ENCODE measurements around the gene TSSK2. TPM values are rescaled to one million over a fixed set of nuclear protein-coding genes. Genes with fewer than 3 reads are reported as not detected.

Gene TSSK2
- total RNA-seq, 2 experiments from 2014 or later, result not detected

DNA sequence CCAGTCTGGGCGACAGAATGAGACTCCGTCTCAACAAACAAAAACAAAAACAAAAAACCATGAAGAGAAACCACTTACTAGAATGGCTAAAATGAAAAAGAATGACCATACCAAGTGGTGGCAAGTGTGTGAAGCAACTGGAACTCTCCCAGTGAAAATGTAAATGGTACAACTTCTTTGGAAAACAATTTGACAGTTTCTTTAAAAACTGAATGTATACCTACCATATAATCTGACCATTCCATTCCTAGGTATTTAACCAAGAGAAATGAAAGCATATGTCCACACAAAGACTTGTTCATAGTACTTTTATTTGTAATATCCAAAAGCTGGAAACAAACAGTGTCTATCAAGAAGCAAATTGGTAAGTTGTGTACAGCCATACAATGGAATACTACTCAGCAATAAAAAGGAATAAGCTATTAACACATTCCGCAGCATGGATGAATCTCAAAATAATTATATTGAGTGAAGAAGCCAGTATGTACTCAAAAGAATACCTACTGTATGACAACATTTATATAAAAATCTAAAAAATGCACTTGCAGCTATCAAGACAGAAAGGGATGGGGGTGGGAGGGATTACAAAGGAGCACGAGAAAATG is 36.6 kb upstream of the TSSK2 start:
- ChIA-PET CTCF (no interaction called here), POLR2A (no interaction called here)
- Mint-ChIP-seq H3K27me3 (no peaks in the 10 kb centered on the region), H3K27ac (no peak overlapping the region), H3K36me3 (ENCODE audit: low read depth) (peaks cover 8% of the 10 kb centered on the region), H3K9me3 (no peaks in the 10 kb centered on the region), H3K4me1 (no peaks in the 10 kb centered on the region), H3K4me3 (no peak overlapping the region)
- DNase-seq, result no peak

DNA sequence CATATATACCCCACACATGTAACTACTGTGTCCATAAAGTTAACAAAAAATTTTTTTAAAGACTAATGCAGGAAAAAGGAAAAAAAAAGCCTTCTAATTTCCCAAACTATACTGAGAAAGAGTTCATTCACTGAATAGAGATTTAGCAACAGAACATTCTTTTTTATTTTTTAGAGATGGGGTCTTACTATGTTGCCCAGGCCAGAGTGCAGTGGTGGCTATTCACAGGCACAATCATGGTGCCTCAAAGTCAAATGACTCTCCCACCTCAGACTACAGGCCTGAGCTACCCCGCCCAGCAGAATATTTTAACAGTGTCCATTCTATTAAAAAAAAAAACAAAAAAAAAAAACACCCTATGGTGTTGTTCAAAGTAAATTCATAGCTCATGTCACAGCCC is 34.6 kb upstream of the TSSK2 start:
- DNase-seq, result no peak
- Mint-ChIP-seq H3K9me3 (no peaks in the 10 kb centered on the region), H3K36me3 (ENCODE audit: low read depth) (peaks cover 8% of the 10 kb centered on the region), H3K27me3 (no peaks in the 10 kb centered on the region), H3K4me3 (no peak overlapping the region), H3K27ac (no peak overlapping the region), H3K4me1 (no peaks in the 10 kb centered on the region)
- ChIA-PET POLR2A (no interaction called here), CTCF (no interaction called here)

DNA sequence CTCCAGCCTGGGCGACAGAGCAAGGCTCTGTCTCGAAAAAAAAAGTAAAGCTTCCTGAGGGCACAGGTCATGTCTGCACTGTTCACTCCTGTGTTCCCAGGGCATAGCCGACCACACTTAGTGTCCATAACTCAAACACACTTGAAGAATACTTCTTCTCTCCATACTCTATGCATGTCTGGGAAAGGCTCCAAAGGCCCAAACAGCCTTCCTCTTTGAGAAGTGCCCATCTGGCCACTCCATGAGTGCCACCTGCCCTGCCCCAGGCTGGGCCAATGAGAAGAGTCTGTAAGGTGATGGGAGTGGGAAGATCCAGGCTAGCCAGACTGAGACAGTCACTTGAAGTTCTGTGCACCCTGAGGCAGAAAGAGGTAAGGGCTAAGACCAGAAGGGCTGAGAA is 33.6 kb upstream of the TSSK2 start:
- no peak for DNase-seq
- Mint-ChIP-seq H3K9me3 (no peaks in the 10 kb centered on the region), H3K4me3 (no peak overlapping the region), H3K27ac (no peak overlapping the region), H3K36me3 (ENCODE audit: low read depth) (peaks cover 8% of the 10 kb centered on the region), H3K27me3 (no peaks in the 10 kb centered on the region), H3K4me1 (no peaks in the 10 kb centered on the region)
- CTCF ChIA-PET, result no interaction called here
- POLR2A ChIA-PET, result no interaction called here

DNA sequence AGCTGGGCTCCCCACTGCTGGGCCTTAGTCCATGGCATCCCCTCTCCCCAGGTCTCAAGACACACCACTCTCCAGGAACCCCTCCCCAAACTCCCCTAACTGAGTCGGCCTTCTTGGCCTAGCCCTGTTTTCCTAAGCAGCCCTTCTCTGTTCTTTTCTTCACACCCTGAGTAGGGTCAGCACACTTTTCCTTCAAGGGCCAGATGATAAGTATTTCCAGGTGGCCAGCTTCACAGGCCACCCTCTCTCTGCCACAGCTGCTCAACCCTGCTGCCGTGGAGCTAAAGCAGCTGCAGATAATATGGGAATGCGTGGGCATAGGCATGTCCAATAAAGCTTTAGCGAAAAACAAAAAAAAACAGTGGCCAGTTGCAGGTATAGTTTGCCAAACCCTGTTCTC is 33.0 kb upstream of the TSSK2 start:
- POLR2A ChIA-PET, result no interaction called here
- H3K27ac Mint-ChIP-seq, result no peak overlapping the region

DNA sequence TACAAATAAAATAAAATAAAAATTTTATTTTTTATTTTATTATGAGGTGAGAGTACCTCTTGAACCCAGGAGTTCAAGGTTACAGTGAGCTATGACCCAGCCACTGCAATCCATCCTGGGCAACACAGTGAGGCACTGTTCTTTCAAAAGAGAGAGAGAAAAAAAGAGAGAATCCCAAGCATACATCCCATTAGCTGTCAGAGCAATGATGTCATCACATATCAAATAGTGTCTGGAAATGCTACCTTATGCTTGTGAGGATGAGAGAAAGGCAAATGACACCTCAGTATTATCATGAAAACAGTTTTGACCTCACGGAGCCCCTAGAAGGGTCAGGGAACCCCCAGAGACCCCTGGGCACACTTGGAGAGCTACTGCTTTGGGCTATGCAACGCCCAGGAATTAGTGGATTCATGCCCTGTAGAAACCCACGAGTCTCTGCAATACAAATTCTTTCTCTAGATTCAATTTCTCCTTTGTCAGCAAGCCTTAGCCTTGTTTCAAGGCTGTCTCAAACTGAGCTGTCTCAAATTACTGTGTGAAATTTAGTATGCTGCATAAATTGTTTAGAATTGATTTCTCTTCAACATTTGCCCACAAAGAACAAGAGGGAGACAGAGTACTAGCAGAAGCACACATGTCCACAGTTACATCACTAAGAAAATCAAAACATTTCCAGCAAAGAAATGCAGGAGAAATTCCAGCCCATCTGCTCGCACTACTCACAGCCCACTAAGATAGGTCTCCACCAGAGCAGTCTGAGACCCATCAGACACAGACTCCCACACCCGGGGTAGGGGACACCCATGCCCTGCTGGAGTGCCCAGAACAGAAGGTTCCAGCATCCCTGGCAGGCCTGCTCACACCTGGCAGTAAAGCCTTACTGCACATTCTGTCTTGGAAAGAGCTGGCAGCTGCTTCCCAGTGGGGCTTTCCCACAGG is 27.0 kb upstream of the TSSK2 start:
- Mint-ChIP-seq H3K4me3 (no peak overlapping the region), H3K9me3 (no peaks in the 10 kb centered on the region), H3K36me3 (ENCODE audit: low read depth) (peaks cover 5% of the 10 kb centered on the region), H3K27ac (no peak overlapping the region), H3K27me3 (no peaks in the 10 kb centered on the region), H3K4me1 (peaks cover 23% of the 10 kb centered on the region)
- CTCF ChIA-PET, result interaction anchor here (0.7 kb wide), 1 partner anchor 44 kb away, joined by 3 read pairs; no protein-coding TSS in a partner anchor
- POLR2A ChIA-PET, result no interaction called here
- DNase-seq, result no peak

More for the DNA sequence above, 33.0 kb upstream of the TSSK2 start:
- Mint-ChIP-seq H3K4me3 (no peak overlapping the region), H3K36me3 (ENCODE audit: low read depth) (peaks cover 8% of the 10 kb centered on the region), H3K4me1 (no peaks in the 10 kb centered on the region), H3K27me3 (no peaks in the 10 kb centered on the region), H3K9me3 (no peaks in the 10 kb centered on the region)
- CTCF ChIA-PET, result no interaction called here
- DNase-seq, result no peak

DNA sequence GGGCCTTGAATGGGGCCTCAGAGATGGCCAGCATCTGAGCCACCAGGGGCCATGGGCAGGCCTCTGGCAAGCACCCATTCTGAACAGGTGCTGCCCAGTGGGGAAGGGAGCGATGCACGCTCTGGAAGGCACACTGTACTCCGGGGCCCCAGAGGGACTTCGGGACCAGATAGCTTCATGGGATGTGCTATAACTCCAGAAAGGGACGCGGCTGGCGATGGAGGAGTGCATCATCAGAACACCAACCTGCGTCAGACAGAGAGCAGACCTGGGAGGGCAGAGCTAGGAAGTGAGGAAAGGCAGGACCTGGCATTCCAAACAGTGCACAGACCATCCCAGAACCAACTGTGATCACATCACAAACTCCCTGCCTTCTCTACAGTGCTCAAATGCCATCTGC is 25.7 kb upstream of the TSSK2 start:
- ChIA-PET CTCF (interaction anchor here (2.2 kb wide), 1 partner anchor 11 kb away, joined by 8 read pairs; no protein-coding TSS in a partner anchor), POLR2A (interaction anchor here (0.6 to 1.1 kb wide), 2 partner anchors 17 to 227 kb away, joined by 3 to 5 read pairs; partner anchors contain the start of gene DGCR2)
- H3K27me3 Mint-ChIP-seq, result no peaks in the 10 kb centered on the region
- H3K4me1 Mint-ChIP-seq, result peaks cover 35% of the 10 kb centered on the region
- H3K27ac Mint-ChIP-seq, result no peak overlapping the region
- H3K36me3 Mint-ChIP-seq (ENCODE audit: low read depth), result peaks cover 5% of the 10 kb centered on the region
- DNase-seq, result no peak
- no peaks in the 10 kb centered on the region for H3K9me3 Mint-ChIP-seq
- no peak overlapping the region for H3K4me3 Mint-ChIP-seq

DNA sequence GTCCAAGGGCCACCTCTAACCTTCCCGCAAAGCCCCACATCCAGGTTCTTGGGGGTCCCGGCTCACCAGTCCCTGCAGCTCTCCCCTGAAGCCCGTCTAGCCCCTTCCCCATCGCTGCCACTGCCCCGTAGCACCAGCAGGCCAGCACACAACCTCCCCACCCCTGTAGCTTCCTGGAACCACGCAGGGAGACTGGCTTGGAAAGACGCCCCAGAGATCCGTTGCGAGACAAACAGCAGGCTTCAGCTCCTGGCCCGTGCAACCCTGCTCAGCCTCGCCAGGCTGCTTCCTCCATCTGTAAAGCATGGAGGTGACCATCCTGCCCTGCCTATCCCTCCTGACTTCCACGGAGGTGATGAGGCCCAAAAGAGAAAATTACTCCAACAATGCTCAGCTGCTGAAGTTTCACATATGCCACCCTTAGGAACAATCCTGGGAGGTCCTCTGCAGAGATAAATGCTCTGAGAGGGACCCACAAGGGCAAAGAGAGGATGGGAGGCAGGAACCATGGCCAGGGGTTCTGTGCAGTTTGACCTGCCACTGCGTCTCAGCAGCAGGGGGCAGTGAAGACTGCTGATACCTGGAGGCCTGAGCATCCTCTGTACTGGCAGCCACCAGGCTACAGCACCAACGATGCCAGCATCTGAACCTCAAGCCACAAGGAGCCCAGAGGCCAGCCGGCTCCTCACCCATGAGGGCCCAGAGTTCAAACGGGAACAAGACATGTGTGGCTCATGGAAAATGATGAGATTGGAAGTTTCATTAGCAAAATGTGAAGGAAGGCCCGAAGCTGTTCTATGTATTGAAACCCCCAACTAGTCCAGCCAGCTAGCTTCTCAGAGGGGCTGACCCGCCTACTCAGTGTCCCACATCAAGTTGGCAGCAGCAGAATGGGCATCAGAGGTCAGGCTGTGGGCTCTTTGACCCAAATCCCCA is 25.0 kb upstream of the TSSK2 start:
- H3K4me1 Mint-ChIP-seq, result peaks cover 40% of the 10 kb centered on the region
- DNase-seq, result peak; percentile 61
- H3K27ac Mint-ChIP-seq, result no peak overlapping the region
- no peak overlapping the region for H3K4me3 Mint-ChIP-seq
- CTCF ChIA-PET, result interaction anchor here (2.2 kb wide), 1 partner anchor 10 kb away, joined by 8 read pairs; no protein-coding TSS in a partner anchor
- H3K36me3 Mint-ChIP-seq (ENCODE audit: low read depth), result peaks cover 5% of the 10 kb centered on the region
- H3K9me3 Mint-ChIP-seq, result no peaks in the 10 kb centered on the region
- POLR2A ChIA-PET, result interaction anchor here (0.6 to 1.1 kb wide), 2 partner anchors 16 to 227 kb away, joined by 3 to 5 read pairs; partner anchors contain the start of gene DGCR2
- no peaks in the 10 kb centered on the region for H3K27me3 Mint-ChIP-seq

- POLR2A ChIA-PET, result no interaction called here
- CTCF ChIA-PET, result interaction anchor here (1.7 to 2.2 kb wide), 2 partner anchors 9 to 37 kb away, joined by 7 to 8 read pairs; partner anchors contain the start of gene ESS2
- Mint-ChIP-seq H3K27me3 (no peaks in the 10 kb centered on the region), H3K4me1 (peaks cover 45% of the 10 kb centered on the region), H3K4me3 (no peak overlapping the region), H3K27ac (no peak overlapping the region), H3K9me3 (no peaks in the 10 kb centered on the region), H3K36me3 (ENCODE audit: low read depth) (peaks cover 7% of the 10 kb centered on the region)
- no peak for DNase-seq
Measured at GRCh38 chr22:19106886-19107729, 24.0 kb upstream of the TSSK2 start.

GRCh38 chr22:19107730-19108074 is 23.4 kb upstream of the TSSK2 start:
- no peaks in the 10 kb centered on the region for H3K9me3 Mint-ChIP-seq
- H3K27me3 Mint-ChIP-seq, result no peaks in the 10 kb centered on the region
- H3K27ac Mint-ChIP-seq, result no peak overlapping the region
- ChIA-PET POLR2A (no interaction called here), CTCF (interaction anchor here (0.6 to 2.2 kb wide), 3 partner anchors 9 to 37 kb away, joined by 3 to 8 read pairs (median 7); partner anchors contain the start of gene ESS2)
- no peak overlapping the region for H3K4me3 Mint-ChIP-seq
- peaks cover 48% of the 10 kb centered on the region for H3K4me1 Mint-ChIP-seq
- peaks cover 7% of the 10 kb centered on the region for H3K36me3 Mint-ChIP-seq (ENCODE audit: low read depth)
- DNase-seq, result no peak

- no peak overlapping the region for H3K4me3 Mint-ChIP-seq
Measured at GRCh38 chr22:19108807-19109197, 22.3 kb upstream of the TSSK2 start.

DNA sequence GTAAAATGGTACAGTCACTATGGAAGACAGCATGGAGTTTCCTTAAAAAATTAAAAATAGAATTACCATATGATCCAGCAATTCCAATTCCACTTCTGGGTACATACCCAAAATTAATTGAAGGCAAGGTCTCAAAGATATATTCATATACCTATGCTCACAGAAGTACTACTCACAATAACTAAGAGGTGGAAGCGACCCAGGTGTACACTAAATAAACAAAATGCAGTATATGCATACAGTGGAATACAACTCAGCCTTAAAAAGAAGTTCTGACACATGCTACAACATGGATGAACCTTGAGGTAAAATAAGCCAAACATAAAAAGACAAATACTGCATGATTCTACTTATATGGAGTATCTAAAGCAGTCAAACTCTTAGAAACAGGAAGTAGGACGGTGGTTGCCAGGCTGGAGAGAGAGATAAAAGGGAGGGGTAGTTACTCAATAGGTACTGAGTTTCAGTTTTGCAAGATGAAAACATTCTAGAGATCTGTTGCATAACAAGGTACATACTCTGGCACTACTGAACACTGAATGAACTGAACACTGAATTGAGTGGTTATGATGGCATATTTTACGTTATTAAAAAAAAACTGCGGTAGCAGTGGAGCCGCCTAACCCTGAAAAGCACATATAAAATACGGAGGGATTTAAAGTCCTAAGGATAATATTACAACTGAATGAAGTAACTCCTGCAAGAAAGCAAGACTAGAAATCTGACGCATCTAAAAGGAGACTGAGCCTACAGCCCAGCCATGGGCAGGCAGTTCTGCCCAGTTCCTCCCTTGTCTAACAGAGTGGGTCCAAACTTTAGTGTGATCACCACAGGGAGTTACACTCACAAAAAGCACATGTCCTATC is 21.7 kb upstream of the TSSK2 start:
- Mint-ChIP-seq H3K4me3 (peak overlapping the region; percentile 50), H3K9me3 (no peaks in the 10 kb centered on the region), H3K4me1 (peaks cover 50% of the 10 kb centered on the region), H3K36me3 (ENCODE audit: low read depth) (peaks cover 7% of the 10 kb centered on the region), H3K27ac (peak overlapping the region; percentile 81), H3K27me3 (no peaks in the 10 kb centered on the region)
- ChIA-PET POLR2A (interaction anchor here (0.9 to 3.7 kb wide), 3 partner anchors 12 to 40 kb away, joined by 3 to 41 read pairs (median 10); partner anchors contain the start of genes DGCR2 and ESS2), CTCF (interaction anchor here (1.0 to 1.7 kb wide), 2 partner anchors 9 to 34 kb away, joined by 4 to 8 read pairs; partner anchors contain the start of gene ESS2)
- DNase-seq, result peak; percentile 66

More at GRCh38 chr22:19108807-19109197, 22.3 kb upstream of the TSSK2 start:
- ChIA-PET CTCF (interaction anchor here (1.7 kb wide), 1 partner anchor 36 kb away, joined by 7 read pairs; the partner anchor contains the start of gene ESS2), POLR2A (interaction anchor here (0.9 kb wide), 1 partner anchor 36 kb away, joined by 4 read pairs; the partner anchor contains the start of gene ESS2)
- H3K36me3 Mint-ChIP-seq (ENCODE audit: low read depth), result peaks cover 7% of the 10 kb centered on the region
- H3K4me1 Mint-ChIP-seq, result peaks cover 50% of the 10 kb centered on the region
- peak overlapping the region; percentile 55 for H3K27ac Mint-ChIP-seq
- DNase-seq, result no peak
- H3K27me3 Mint-ChIP-seq, result no peaks in the 10 kb centered on the region
- no peaks in the 10 kb centered on the region for H3K9me3 Mint-ChIP-seq
